Measurements from ENCODE around the gene SCGB2A2.

Gene SCGB2A2

GRCh38 chr11:62241095-62241494 is 28.9 kb upstream of the SCGB2A2 start:
- H3K4me3 ChIP-seq (ENCODE audit: low read depth, low read length), result no peak overlapping the region
- no peak for TF ChIP-seq CTCF (IDR thresholded peaks at IDR 0.05; ENCODE audit: low read depth, low read length, missing control alignments)
- DNase-seq (ENCODE audit: low read depth), result no peak

GRCh38 chr11:62242021-62242420 is 27.9 kb upstream of the SCGB2A2 start, which contains the start of gene SCGB1D2:
TSS of gene SCGB1D2 (plus strand) at chr11:62242239. CDS start at chr11:62242308, 69 bp downstream.
- DNase-seq (ENCODE audit: low read depth), result no peak
- H3K4me3 ChIP-seq (ENCODE audit: low read depth, low read length), result no peak within 1 kb of the TSS
- no peak for TF ChIP-seq CTCF (IDR thresholded peaks at IDR 0.05; ENCODE audit: low read depth, low read length, missing control alignments)

- DNase-seq (ENCODE audit: low read depth), result no peak
- no peak overlapping the region for H3K4me3 ChIP-seq (ENCODE audit: low read depth, low read length)
- peak; percentile 34 for TF ChIP-seq CTCF (IDR thresholded peaks at IDR 0.05; ENCODE audit: low read depth, low read length, missing control alignments)
These were observed 24.6 kb upstream of the SCGB2A2 start for GRCh38 chr11:62245271-62245753.

GRCh38 chr11:62251698-62252097 is 18.3 kb upstream of the SCGB2A2 start:
- no peak for TF ChIP-seq CTCF (IDR thresholded peaks at IDR 0.05; ENCODE audit: low read depth, low read length, missing control alignments)
- no peak overlapping the region for H3K4me3 ChIP-seq (ENCODE audit: low read depth, low read length)
- no peak for DNase-seq (ENCODE audit: low read depth)

GRCh38 chr11:62253999-62254542 is 15.9 kb upstream of the SCGB2A2 start:
- DNase-seq (ENCODE audit: low read depth), result no peak
- no peak overlapping the region for H3K4me3 ChIP-seq (ENCODE audit: low read depth, low read length)
- TF ChIP-seq CTCF (IDR thresholded peaks at IDR 0.05; ENCODE audit: low read depth, low read length, missing control alignments), result no peak

GRCh38 chr11:62256281-62256680 is 13.7 kb upstream of the SCGB2A2 start:
- no peak for DNase-seq (ENCODE audit: low read depth)
- H3K4me3 ChIP-seq (ENCODE audit: low read depth, low read length), result no peak overlapping the region
- TF ChIP-seq CTCF (IDR thresholded peaks at IDR 0.05; ENCODE audit: low read depth, low read length, missing control alignments), result no peak

Measured in GM12864 (cell line).